HG03571 (cell line): ENCODE data around the gene RPS3.

Experiments used
- ATAC-seq: cut with Tn5 transposase; IDR thresholded peaks from one replicate; pipeline ENCODE4 v1.9.1; 2021; ENCODE audit not compliant: unreplicated experiment

RPS3 gene

DNA sequence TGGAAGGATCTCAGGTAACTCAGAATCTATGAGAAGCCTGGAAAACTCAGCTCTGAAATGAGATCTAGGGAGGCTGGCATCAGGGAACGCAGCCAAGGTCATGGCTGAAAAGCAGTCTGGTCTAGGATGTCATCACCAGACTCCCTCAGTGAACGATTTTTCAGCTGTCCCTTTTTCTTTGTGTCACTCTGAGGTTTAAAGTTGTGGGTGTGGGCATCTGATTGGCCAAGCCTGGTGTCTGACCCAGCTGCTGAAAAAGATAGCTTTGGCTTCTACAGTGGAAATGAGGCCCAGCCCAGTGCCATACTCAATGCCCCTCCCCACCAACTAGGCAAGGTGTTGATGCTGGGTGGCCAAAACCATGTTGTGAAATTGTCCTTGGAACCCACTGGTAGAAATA is 14.5 kb downstream of the RPS3 start:
- no peak for ATAC-seq

DNA sequence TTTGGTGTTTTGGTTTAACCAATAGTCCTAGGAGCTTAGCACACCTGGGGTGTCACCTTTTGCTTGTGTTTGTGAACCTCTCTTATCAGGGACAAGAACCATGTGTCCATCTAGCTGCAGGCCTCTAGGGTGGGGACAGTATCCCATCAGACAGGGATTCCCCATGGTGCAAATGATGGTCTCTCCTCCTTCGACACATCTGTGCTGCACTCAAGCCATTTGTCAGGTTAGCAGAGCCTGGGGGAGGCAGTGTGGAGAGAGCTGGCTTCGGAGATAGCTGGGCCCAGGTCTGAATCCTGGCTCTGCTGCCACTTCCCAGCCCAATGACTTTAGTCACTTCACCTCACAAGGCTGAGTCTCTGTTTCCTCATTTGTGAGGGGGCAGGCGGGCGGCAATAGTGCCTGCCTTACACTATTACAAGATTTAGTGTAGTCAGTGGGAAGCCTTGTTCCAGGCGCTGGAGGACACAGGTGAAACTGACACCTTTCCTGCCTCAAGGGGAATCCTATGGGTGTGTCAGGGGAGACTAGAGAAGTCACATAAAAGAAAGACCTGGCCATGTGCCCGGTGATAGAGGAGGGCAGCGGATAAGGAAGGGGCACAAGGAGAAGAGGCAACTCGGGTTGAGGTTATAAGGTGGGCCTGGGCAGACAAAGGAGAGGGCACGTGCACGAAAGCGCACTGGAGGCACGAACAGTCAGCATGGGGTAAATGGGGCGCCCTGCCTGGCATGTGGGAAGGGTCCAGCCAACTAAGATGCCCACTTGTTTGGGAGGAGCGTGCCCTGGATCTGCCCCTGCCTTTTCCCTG is 21.1 kb downstream of the RPS3 start:
- ATAC-seq, result no peak

DNA sequence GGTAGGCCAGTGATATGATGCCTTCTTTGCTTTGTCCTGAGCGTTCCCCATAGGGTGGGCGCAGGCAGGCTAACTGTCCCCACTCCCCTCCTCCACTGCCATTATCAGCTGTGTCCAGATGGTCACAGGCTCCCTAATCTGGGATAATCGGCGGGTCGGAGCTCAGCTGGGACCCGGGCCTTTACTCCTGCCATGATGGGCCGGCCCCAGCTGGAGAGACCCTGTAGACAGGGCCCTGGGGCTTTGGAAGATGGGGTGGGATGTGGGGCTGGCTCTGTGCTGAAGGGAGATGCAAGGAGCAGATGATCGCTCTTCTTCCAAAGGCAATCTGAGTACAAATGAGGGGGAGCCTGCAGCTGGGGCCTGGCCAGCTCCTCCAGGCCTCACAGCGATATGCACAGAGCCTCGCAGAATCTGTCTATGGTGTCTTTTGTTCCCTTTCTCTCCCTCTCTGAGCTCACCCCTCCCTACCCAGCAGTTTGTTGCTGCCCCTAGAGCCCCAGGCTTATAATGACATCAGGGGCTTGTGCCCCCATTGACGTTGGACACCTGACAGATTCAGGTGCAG is 21.8 kb downstream of the RPS3 start:
- no peak for ATAC-seq

DNA sequence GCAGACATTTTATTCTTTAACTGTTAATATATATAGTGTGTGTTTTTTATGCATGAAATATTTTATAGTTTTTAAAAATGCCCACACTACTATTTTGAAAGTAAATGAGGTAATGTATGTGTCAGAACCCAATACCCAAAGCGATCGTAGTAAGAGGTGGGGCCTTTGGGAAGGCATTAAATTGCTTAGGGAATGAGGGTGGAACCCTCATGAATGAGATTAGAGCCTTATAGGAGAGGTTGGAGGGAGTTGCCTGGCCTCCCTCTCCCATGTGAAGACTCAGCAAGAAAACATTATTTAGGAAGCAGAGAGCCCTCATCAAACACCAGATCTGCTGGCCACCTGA is 22.6 kb downstream of the RPS3 start:
- ATAC-seq, result no peak

DNA sequence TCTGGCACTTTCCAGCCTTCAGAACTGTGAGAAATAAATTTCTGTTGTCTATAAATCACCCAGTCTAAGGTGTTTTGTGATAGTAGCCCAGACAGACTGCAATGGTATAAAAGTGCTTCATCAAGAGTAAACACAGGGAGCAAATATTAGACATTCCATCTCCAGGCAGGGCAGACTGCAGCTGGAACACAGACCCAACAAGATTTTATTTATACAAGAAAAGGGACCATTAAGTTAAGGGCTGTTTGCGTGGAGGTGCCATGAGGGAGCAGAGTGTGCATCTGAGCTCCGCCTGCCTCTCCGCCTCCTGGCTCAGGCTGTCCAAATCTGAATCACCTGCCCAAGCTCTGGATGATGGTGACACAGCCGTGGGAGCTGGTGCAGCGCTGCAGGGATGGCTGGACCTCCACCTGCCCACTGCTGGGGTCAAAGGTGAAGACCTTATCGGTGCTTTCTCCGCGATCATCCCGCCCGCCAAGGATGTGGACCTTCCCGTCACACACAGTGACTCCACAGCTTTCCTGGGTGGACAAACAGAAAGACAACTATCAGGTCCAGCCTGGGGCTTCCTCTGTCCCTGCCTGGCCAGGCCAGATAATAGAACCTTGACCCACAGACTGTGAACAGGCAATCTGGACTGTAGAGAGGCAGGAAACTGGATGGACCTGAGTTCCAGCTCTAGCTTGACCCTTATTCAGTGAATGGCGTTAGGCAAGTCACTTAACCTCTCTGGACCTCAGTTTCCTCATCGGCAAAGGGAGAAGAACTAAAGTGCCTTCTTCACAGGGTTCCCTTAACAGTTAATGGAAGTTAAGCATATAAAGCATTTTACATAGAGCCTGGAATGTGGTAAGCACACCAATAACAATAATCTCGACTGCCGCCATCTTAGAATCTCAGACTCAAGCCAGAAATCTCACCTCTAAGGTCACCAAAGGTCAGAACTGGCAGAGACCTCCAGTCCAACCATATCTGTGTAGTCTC is 23.2 kb downstream of the RPS3 start:
- ATAC-seq, result no peak

DNA sequence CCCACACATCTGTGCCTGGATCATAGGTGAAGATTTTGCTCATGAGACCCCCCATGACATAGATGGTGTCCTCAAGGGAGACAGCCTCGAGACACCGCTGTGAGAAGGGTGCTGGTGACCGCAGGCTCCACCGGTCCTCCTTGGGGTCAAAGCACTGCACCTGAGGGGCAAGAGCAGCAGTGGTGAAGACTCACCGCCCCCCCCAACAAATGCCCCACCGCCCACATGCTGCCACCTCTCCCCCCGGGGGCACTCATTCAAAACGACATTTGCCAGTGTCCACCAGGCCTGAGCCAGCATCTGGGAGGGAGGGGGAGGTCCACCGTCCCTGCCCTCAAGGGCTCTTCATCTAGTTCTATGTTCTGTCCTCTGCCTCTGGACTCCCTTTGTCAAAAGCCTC is 24.4 kb downstream of the RPS3 start:
- no peak for ATAC-seq

DNA sequence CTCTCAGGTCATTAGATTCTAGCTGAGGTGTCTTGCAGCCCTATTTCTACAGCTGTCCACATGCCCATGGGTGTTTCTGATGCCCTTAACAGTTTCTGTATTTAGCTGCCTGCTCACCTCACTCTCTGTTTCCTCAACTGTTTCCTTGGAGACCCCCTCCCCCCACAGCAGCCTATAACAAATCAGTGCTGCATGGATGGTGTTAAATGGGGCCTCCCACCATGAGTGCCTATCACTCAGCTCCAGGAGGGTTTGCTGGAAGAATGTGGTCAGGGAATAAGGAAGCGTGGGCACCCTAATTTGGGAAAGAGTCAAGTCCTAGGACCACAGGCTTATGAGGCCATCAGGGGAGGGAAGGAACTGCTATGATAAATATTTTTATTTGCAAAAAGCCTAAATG is 25.1 kb downstream of the RPS3 start:
- no peak for ATAC-seq

DNA sequence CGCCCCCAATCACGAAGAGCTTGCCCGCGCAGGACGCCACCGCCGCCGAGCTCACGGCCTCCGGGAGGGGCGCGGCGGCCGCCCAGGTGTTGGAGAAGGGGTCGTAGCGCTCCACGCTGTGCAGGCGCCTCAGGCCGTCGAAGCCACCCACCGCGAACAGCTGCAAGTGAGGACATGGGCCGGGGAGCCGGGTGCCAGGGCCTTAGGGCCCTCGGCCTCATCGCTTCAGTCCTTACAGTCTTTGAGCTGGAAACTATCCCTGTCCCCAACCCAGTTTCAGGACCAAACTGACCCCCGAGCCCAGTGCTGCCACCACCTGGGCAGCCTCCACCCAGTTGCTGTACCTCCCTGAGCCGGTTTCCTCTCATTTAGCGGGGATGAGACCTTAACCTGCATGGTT is 26.1 kb downstream of the RPS3 start:
- no peak for ATAC-seq

DNA sequence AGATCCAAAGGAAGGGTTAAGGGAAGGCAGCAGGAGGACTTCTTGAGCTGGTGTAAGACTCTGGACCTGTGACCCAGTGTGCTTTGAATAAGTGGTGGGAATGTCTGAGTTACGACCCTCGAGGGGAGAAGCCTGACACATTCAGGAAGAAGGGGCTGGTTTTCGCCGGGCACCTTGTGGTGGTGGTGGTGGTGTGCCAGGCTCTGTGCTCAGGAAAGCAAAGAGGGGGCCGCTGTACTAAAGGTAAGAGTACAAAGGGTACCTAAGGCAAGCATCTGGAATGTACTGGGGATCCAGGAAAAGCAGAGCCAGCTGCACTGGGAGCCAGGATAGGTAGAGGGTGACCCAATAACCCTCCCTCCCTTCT is 27.4 kb downstream of the RPS3 start:
- ATAC-seq, result no peak

DNA sequence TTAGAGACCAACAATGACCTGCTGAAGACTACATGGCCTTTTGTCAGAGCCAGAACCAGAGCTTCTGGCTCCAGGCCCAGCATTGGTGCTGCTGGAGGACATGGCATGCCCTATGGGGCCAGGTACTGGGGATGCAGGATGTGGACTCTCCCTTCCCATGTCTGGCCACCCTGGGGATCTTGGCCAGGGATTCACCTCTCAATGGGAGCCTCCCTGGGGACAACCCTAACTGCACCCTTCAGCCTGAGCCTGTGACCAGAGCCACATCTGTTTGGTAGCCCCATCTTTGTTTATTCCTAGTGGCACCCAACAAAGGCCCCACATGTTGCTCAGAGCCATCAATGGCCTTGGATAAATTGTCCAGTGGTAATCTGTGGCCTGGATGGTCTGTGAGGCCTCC is 27.9 kb downstream of the RPS3 start:
- ATAC-seq, result no peak

DNA sequence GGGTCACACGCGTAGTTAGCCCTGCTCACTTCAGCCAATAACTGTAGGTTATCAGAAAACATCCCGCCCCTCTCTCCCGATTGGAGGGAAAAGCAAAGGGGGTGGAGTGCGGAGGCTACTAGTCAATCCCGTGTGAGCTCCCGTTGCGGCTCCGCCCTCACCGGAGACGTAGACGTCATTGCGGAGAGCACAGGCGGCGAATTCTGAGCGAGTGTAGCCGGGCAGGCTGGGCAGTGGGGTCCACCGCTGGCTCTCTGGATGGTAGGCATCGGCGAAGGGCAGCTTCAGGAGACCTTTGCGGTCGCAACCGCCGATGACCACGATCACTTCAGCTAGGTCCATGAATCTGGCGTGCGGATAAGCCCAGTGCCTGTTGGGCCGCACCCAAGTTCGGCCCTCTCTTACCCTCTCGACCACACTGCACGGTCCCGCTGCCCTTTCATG is 29.0 kb downstream of the RPS3 start:
- no peak for ATAC-seq

DNA sequence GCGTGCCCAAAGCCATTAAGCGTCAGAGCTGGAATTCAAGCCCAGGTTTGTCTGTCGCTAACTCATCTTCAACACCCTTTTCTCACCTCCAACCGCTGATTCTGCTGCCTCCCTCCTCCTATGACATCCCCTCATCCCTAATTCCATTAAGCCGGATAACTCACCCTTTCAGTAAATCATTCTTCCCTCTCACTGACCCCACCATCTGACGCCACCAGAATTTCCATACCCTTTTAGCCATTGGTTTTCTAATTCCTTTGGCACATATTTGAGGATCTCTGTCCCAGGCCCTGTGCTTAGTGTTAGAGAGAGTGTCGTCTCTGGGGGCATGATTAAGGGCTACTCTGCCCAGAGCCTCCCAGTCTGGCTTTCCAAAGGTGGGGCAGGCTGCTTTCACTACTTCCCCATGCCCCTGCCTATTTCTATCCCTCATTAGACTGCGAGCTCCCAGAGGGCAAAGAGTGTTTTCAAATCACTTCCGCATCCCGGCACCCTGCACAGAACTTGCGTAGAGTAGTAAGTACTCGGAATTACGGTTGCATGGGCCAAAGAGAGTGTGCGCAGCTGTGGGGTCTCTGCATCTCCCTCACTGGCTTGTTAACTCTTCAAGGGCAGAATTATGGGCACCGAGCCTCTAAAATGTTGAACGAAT is 29.8 kb downstream of the RPS3 start:
- no peak for ATAC-seq

DNA sequence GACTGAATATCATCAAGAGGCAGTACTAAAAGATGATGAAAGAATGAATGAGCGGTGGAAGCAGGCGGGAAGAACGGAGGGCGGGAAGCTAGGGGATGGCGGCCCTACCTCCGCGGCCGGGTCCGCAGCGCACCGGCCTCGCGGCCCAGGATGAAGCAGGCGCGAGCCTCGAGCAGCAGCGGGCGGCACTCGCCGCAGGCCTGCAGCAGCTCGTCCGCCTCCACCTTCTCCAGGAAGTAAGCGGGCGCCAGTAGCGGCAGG is 30.3 kb downstream of the RPS3 start:
- ATAC-seq, result no peak

DNA sequence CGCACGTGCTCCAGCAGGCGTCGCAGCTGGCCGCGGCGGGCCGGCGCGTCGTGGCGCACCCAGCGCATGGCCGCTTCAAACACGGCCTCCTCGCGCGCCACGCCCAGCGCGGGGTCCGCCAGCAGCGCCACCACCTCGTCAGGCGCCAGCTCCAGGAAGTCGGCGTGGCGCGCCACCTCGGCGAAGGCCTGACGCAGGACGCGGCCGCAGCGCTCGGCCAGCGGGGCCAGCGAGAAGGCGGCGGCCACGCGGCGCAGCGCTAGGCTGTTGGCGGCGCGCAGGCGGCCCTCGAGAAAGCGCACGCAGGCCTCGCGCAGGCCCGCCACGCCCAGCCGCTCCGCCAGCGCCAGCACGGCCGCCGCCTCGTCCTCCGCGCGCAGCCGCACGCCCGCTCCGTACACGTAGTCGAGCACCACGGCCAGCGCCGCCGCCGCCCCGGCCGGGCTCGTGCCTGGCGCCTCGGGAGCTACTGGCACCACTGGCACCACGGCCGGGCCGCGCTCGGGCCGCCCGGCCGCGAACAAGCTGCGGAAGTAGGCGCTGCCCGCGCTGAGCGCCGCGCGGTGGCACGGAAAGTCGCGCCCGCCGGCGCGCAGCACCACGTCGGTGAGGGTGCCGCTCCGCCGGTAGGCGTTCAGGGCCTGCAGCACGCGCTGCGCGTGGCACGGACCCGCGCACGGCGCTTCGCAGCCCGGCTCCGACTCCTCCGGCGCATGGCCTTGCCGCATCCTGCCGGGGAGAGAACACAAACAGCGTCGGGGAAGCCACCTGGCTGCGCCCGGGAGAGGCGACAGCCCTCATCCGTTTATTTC is 30.8 kb downstream of the RPS3 start:
- ATAC-seq, result no peak

DNA sequence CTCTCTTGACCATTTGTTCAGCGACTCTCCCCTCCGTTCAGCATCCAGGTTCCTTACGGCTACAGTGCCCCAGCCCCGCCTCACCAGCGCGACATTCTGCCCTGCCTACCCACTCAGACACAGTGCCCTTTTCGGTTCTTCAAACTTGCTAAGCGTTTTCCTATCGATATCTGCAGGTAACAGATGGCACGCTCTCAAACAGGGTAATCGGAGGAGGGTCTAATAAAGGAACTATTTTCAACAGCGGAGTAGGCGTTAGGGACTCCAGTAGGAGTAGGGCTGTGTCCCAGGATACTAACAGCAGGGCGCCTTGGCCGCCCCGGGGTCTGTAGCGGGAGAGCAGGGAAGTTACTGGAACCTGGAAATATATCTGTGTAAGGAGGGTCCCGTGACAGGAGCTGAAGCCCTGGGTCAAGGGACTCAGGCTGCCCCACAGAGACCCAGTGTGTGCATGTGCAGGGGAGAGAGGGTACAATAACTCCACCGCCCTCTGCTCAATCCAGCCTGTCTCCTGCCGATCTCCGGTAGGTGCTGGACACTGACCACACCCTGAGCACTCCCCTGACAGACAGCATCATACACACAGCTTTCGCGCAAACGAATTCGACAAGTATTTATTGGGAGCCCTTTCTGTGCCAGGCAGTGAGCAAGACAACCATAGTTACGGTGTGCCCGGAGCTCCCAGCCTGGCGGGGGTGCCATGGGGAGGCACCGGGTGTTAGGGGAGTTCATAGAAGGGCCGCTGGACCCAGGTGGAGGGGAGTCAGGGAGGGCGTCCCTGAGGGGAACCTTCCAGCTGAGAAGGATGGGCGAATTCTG is 31.6 kb downstream of the RPS3 start:
- ATAC-seq, result no peak

DNA sequence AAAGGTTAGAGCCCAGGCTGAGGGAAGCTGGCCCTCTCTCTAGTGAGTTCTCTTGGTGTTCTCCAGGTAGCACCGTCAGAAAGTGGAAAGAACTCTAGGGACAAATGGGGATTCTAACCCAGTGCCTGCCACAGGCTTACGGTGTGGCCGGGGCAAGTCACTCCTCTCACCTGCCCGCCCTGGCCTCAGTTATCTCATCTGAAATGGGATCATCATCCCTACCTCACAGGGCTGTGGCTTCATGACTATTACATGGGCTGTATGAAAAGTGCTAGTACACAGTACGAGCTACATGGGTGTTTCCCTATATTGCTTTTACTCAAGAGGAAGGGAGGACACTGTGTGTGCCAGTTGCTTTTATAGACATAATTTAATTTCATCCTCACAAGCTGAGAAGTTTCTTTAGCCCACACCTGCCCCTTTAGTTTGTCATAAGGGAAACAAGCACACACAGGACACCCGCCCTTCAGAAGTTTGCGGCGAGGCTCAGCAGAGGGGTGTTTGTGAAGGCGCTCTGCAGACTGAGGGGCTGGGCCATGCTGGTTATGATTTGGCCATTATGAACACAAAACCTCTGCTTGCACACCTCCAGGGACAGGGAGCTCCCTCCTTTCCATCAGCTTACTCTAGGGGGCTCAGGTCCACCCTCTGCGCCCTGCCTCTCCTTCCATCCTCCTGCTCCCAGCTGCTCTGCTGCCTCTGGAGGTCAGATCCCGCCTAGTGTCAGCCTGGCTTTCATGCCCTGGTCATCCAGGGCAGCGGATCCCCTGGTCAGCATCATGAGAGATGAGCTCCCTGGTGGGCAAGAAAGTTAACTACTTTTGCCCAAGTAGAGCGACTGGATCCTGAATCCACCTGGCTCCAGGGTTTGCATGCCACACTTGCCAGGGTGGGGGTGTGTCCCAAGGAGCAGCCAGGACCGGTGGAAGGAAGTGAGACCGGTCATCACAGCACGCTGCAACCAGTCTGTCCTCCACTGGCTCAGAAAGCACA is 32.5 kb downstream of the RPS3 start:
- ATAC-seq, result no peak

DNA sequence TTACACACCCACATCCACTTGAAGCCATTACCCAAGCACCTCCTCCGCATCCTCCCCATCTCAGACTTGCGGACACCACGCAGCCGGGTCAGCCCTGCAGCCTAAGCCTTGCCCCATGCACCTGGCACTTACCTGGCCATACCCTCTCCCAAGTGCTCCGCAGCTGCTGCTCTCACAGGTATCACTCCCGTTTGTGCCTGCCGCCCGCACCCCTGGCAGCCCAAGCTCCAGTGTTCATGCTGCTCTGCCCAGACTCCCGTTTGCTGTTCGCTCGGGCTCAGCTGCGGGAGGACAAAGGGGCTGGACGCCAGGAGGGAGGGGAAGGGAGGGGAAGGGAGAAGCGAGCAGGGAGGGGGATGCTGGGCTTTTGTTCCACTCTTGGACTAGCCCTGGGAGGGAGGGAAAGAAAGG is 33.6 kb downstream of the RPS3 start, which contains the start of gene KLHL35:
KLHL35 (minus strand) TSS at position 293 of the 411 bp plus-strand sequence. CDS start 2,574 bp downstream, outside the sequence.
- ATAC-seq, result no peak

DNA sequence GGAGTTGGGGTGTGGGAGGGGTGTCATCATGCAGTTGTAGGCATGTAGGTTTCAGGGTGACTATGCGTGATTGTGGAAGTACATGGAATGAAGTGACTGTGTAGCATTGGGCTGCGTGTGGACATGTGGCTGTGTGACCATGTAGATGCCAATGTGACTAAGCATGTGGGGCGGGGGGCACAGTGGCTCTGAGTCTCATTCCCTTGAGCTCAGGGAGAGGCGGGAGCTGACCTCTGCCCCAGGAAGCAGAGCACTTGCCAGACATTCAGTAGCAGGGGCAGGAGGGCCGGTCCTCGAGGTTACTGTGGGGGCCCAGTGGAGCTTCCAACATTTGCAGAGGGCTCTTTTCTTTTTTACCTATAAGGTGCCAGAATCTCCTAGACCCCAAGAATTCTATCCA is 34.1 kb downstream of the RPS3 start:
- ATAC-seq, result no peak

DNA sequence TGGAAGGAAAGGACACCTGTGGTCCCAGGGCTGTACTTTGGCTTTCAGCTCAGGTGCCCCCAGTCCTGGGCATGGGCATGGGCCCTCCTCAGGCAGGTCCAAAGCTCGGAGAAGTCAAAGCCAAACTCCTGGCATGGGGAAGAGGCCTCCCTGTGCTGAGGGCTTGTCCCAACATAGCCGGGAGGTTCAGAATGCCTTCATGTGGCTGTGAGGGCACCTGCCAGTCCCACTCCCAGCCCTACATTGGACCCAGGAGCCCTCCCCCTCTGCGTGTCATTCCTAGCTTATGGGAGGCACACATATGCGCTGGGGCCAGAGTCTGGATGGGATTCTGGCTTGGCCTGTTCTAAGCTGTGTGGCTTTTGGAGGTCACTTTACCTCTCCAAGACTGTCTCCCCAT is 34.7 kb downstream of the RPS3 start:
- ATAC-seq, result no peak
